SK-N-SH (cell line): ENCODE data around the gene KCNG4. TPM values are rescaled to one million over a fixed set of nuclear protein-coding genes. Genes with fewer than 3 reads are reported as not detected.

Experiments
- CTCF ChIA-PET: fragments of 300-600, 350-600 bp; formaldehyde crosslinking; extraction: SDS; loops from one replicate; lab custom pipeline; 2021; lab: Yijun Ruan, JAX
- POLR2A ChIA-PET: fragments of 350-600 bp; sonication (Branson Sonifier 250); formaldehyde crosslinking; extraction: SDS; loops from one replicate; lab custom pipeline; 2020; ENCODE audit warnings: antibody characterized with exemption, inconsistent platforms; lab: Yijun Ruan, JAX
- DNase-seq: peaks from one replicate; pipeline ENCODE4 v3.0.0; 2012
- H2AFZ ChIP-seq: fragments of 200-600 bp; sonication (generic); 2 replicates; pipeline ENCODE4 v1.8.1; 2016; ENCODE audit warnings: antibody characterized with exemption, mild to moderate bottlenecking, low read depth
- H3F3A ChIP-seq: fragments of 200-600 bp; sonication (generic); replicated peaks from 2 replicates; pipeline ENCODE3; 2016; ENCODE audit warnings: antibody characterized with exemption, mild to moderate bottlenecking; ENCODE audit not compliant: insufficient read depth
- H3K27ac ChIP-seq, 2 experiments: fragments of 200-500 bp in 1 of 2; fragments of 200-600 bp in 1 of 2; sonication (Bioruptor generic) in 1 of 2; sonication (generic), shearing (Covaris generic) in 1 of 2; 2 replicates each; pipeline versions ENCODE4 v1.5.1 to v1.6.1; 2014 to 2016; ENCODE audit warnings: low read depth in 2 of 2, inconsistent platforms in 1 of 2, low read length in 1 of 2, mild to moderate bottlenecking in 1 of 2, mixed read lengths in 1 of 2
- H3K27me3 ChIP-seq: fragments of 200-600 bp; sonication (generic), shearing (Covaris generic); 2 replicates; pipeline ENCODE4 v1.6.1; 2016; ENCODE audit warnings: mixed run types; ENCODE audit not compliant: insufficient read depth
- H3K36me3 ChIP-seq, 2 experiments: fragments of 200-500 bp in 1 of 2; fragments of 200-600 bp in 1 of 2; sonication (Bioruptor generic) in 1 of 2; sonication (generic) in 1 of 2; replicated peaks in 1 of 2; 2 replicates each; pipeline versions ENCODE3 to v1.5.1; 2014 to 2016; ENCODE audit warnings: low read length in 1 of 2, mild to moderate bottlenecking in 1 of 2; ENCODE audit not compliant: insufficient read depth in 2 of 2, control insufficient read depth in 1 of 2
- H3K4me1 ChIP-seq, 2 experiments: fragments of 200-500 bp in 1 of 2; fragments of 200-600 bp in 1 of 2; sonication (Bioruptor generic) in 1 of 2; sonication (generic), shearing (Covaris generic) in 1 of 2; 2 replicates each; pipeline versions ENCODE4 v1.5.1 to v1.6.1; 2014 to 2016; ENCODE audit warnings: low read depth in 1 of 2, low read length in 1 of 2, mixed run types in 1 of 2; ENCODE audit not compliant: insufficient read depth in 2 of 2, control insufficient read depth in 1 of 2
- H3K4me2 ChIP-seq: fragments of 200-600 bp; sonication (generic), shearing (Covaris generic); 2 replicates; pipeline ENCODE4 v1.6.1; 2017; ENCODE audit warnings: mixed run types
- H3K4me3 ChIP-seq, 2 experiments: fragments of 200-500 bp in 1 of 2; fragments of 200-600 bp in 1 of 2; sonication (Bioruptor generic) in 1 of 2; sonication (generic), shearing (Covaris generic) in 1 of 2; 2 replicates each; pipeline versions ENCODE4 v1.5.1 to v1.8.1; 2014 to 2016; ENCODE audit warnings: low read depth in 2 of 2, inconsistent platforms in 1 of 2, low read length in 1 of 2, mild to moderate bottlenecking in 1 of 2, mixed read lengths in 1 of 2, moderate library complexity in 1 of 2
- H3K79me2 ChIP-seq: fragments of 200-600 bp; sonication (generic); 2 replicates; pipeline ENCODE4 v1.8.1; 2017; ENCODE audit warnings: mild to moderate bottlenecking; ENCODE audit not compliant: insufficient read depth
- H3K9ac ChIP-seq: fragments of 200-600 bp; sonication (generic); 2 replicates; pipeline ENCODE4 v1.6.1; 2017; ENCODE audit warnings: mixed run types
- H3K9me2 ChIP-seq: fragments of 200-600 bp; sonication (generic); 2 replicates; pipeline ENCODE4 v1.6.1; 2017; ENCODE audit warnings: mixed run types
- H3K9me3 ChIP-seq: fragments of 200-600 bp; sonication (generic); 2 replicates; pipeline ENCODE4 v1.6.1; 2017; ENCODE audit warnings: mixed run types, mild to moderate bottlenecking, moderate library complexity
- H4K20me1 ChIP-seq: fragments of 200-600 bp; sonication (generic); 2 replicates; pipeline ENCODE4 v1.6.1; 2017; ENCODE audit warnings: mild to moderate bottlenecking, mixed run types; ENCODE audit not compliant: insufficient read depth
- CHD2 ChIP-seq: fragments of 150-350 bp; IDR thresholded peaks from 2 replicates; pipeline ENCODE4 v1.6.1; 2018; ENCODE audit warnings: low read length; ENCODE audit not compliant: partially characterized antibody
- EP300 ChIP-seq, 2 experiments: IDR thresholded peaks; 2 replicates each; pipeline versions ENCODE4 v1.4.0 to v1.6.1; 2012; ENCODE audit warnings: borderline replicate concordance in 1 of 2, low read depth in 1 of 2, low read length in 1 of 2
- EZH2phosphoT487 ChIP-seq: fragments of 200-600 bp; sonication (generic); IDR thresholded peaks from 2 replicates; pipeline ENCODE4 v1.6.1; 2017; ENCODE audit warnings: low read depth, mixed run types, mild to moderate bottlenecking, antibody characterized with exemption, moderate library complexity, borderline replicate concordance
- FOSL2 ChIP-seq: IDR thresholded peaks from 2 replicates; pipeline ENCODE4 v1.4.0; 2012; ENCODE audit warnings: low read depth, mild to moderate bottlenecking, moderate library complexity, borderline replicate concordance
- GABPA ChIP-seq: IDR thresholded peaks from 2 replicates; pipeline ENCODE4 v1.4.0; 2012; ENCODE audit warnings: low read depth, mild to moderate bottlenecking
- JUND ChIP-seq: IDR thresholded peaks from 2 replicates; pipeline ENCODE4 v1.4.0; 2012
- MAX ChIP-seq: IDR thresholded peaks from 2 replicates; pipeline ENCODE4 v1.4.0; 2012; ENCODE audit warnings: low read depth
- MEF2A ChIP-seq: IDR thresholded peaks from 2 replicates; pipeline ENCODE4 v1.4.0; 2012; ENCODE audit warnings: low read depth, borderline replicate concordance
- MXI1 ChIP-seq: IDR thresholded peaks from 2 replicates; pipeline ENCODE4 v1.6.1; 2012; ENCODE audit warnings: mild to moderate bottlenecking, low read depth, low read length, improper control_type of control experiment
- NFIC ChIP-seq: IDR thresholded peaks from 2 replicates; pipeline ENCODE4 v1.4.0; 2012; ENCODE audit warnings: borderline replicate concordance
- PBX3 ChIP-seq: IDR thresholded peaks from 2 replicates; pipeline ENCODE4; 2012
- RCOR1 ChIP-seq: fragments of 150-350 bp; IDR thresholded peaks from 2 replicates; pipeline ENCODE4 v1.6.1; 2017; ENCODE audit warnings: antibody characterized with exemption, low read length
- RFX5 ChIP-seq: IDR thresholded peaks from 2 replicates; pipeline ENCODE4 v1.6.1; 2012; ENCODE audit warnings: mild to moderate bottlenecking, improper control_type of control experiment, low read length
- RXRA ChIP-seq: IDR thresholded peaks from 2 replicates; pipeline ENCODE4 v1.4.0; 2012; ENCODE audit warnings: low read depth, mild to moderate bottlenecking, borderline replicate concordance
- SMC3 ChIP-seq: IDR thresholded peaks from 2 replicates; pipeline ENCODE4 v1.6.1; 2012; ENCODE audit warnings: low read depth, low read length, improper control_type of control experiment
- TAF1 ChIP-seq: IDR thresholded peaks from 2 replicates; pipeline ENCODE4 v1.6.1; 2012; ENCODE audit warnings: low read depth, mild to moderate bottlenecking, low read length, moderate library complexity, borderline replicate concordance
- TEAD4 ChIP-seq: IDR thresholded peaks from 2 replicates; pipeline ENCODE4 v1.4.0; 2012; ENCODE audit warnings: mild to moderate bottlenecking, borderline replicate concordance; ENCODE audit not compliant: insufficient read depth
- YY1 ChIP-seq: IDR thresholded peaks from 2 replicates; pipeline ENCODE4 v1.4.0; 2012; ENCODE audit warnings: low read depth, mild to moderate bottlenecking
- ZBTB33 ChIP-seq: IDR thresholded peaks from 2 replicates; pipeline ENCODE4 v1.4.0; 2012; ENCODE audit warnings: low read depth, borderline replicate concordance
- WGBS: methylation state at CpG from one replicate; pipeline ENCODE4 v1.1.6; 2017; ENCODE audit warnings: low lambda C conversion rate; 5-methylcytosine and 5-hydroxymethylcytosine counted together
- polyA plus RNA-seq, 3 experiments: library from polyadenylated mRNA; depleted of rRNA; stranded (reverse); fragments of >200 nt; gene quantifications; 2 replicates each; pipeline ENCODE4 v1.2.3, GENCODE V29; 2012

Gene KCNG4
- polyA plus RNA-seq, 1 of the 3 experiments (the other 2 are of a cell fraction), result not detected

- TF ChIP-seq TEAD4 (no peak), PBX3 (no peak), ZBTB33 (no peak)
Observed at GRCh38 chr16:84225571-84225970, 14.2 kb downstream of the KCNG4 start (continued).

GRCh38 chr16:84225126-84225525, 14.7 kb downstream of the KCNG4 start:
- H3K4me3 ChIP-seq, result no peak overlapping the region
- peaks cover 5 to 21% of the 10 kb centered on the region in 2 experiments; a peak in 2 of 4 replicates for H3K4me1 ChIP-seq
- no peaks in the 10 kb centered on the region for H3K27me3 ChIP-seq
- no peak overlapping the region for H3K4me2 ChIP-seq
- H2AFZ ChIP-seq, result no peak overlapping the region
- peaks cover 3% of the 10 kb centered on the region for H3F3A ChIP-seq
- POLR2A ChIA-PET, result no interaction called here
- WGBS, result 76% methylated on average over 2 of the region's 3 CpGs
- DNase-seq, result no peak
- H4K20me1 ChIP-seq, result no peaks in the 10 kb centered on the region
- H3K36me3 ChIP-seq, result no peaks in the 10 kb centered on the region
- no peak overlapping the region for H3K27ac ChIP-seq
- no peaks in the 10 kb centered on the region for H3K9me2 ChIP-seq
- CTCF ChIA-PET, result interaction anchor here (1.3 to 1.4 kb wide), 2 partner anchors 10 to 38 kb away, joined by 3 to 4 read pairs; partner anchors contain the start of gene TAF1C
- no peak for TF ChIP-seq SMC3
- no peak for TF ChIP-seq EP300 (IDR thresholded peaks at IDR 0.05; ENCODE audit: borderline replicate concordance in 1 of 2, low read depth in 1 of 2, low read length in 1 of 2)
- no peak for TF ChIP-seq MXI1
- TF ChIP-seq GABPA, result no peak
- no peak for TF ChIP-seq ZBTB33
- TF ChIP-seq TAF1, result no peak
- no peak for TF ChIP-seq JUND
- TF ChIP-seq MAX, result no peak
- TF ChIP-seq CHD2, result no peak
- TF ChIP-seq TEAD4, result no peak
- TF ChIP-seq FOSL2, result no peak
- TF ChIP-seq NFIC, result no peak
- TF ChIP-seq YY1, result no peak
- TF ChIP-seq RCOR1, result no peak
- TF ChIP-seq RXRA, result no peak
- no peak for TF ChIP-seq RFX5
- no peak for TF ChIP-seq EZH2phosphoT487
- no peak for TF ChIP-seq MEF2A
- TF ChIP-seq, all 33 proteins: peak for 0
- no peaks in the 10 kb centered on the region for H3K79me2 ChIP-seq
- H3K9ac ChIP-seq, result no peak overlapping the region
- no peaks in the 10 kb centered on the region for H3K9me3 ChIP-seq
